Cardiac muscle cell (in vitro differentiated cells and primary cell): ENCODE results near the gene METTL27. TPM values are rescaled to one million over a fixed set of nuclear protein-coding genes. Genes with fewer than 3 reads are reported as not detected.
A peak's percentile ranks its signal among the peaks of the same experiment; 100 is the strongest.

Experiments
- DNase-seq, 2 donors: peaks; one replicate each; pipeline versions ENCODE4 v3.0.0 to v3.0.0-alpha.2; 2010 to 2017; ENCODE audit warnings: low read depth in 1 of 2, low spot score in 1 of 2
- H3K27ac ChIP-seq: fragments of 200-600 bp; sonication (generic); 2 replicates; pipeline ENCODE4 v1.5.1; 2016
- H3K27me3 ChIP-seq: fragments of 200-600 bp; sonication (generic); 2 replicates; pipeline ENCODE4 v1.6.0; 2016; ENCODE audit warnings: control low read depth
- H3K36me3 ChIP-seq: fragments of 200-600 bp; sonication (generic); 2 replicates; pipeline ENCODE4 v1.5.1; 2016; ENCODE audit warnings: control low read depth
- H3K4me1 ChIP-seq: fragments of 200-600 bp; sonication (generic); 2 replicates; pipeline ENCODE4 v1.8.1; 2017; ENCODE audit warnings: low read depth, mild to moderate bottlenecking, mixed run types
- H3K4me3 ChIP-seq: fragments of 200-600 bp; sonication (generic); 2 replicates; pipeline ENCODE4 v1.5.1; 2016; ENCODE audit warnings: mild to moderate bottlenecking
- H3K9me3 ChIP-seq: fragments of 200-600 bp; sonication (generic); 2 replicates; pipeline ENCODE4 v1.5.1; 2017; ENCODE audit warnings: low read depth, mild to moderate bottlenecking, control low read depth
- polyA plus RNA-seq: library from polyadenylated mRNA; unstranded; fragments of >200 nt; fragmentation: Nextera tagmentation; extraction: Ambion mirVana; gene quantifications from 2 replicates; pipeline ENCODE4 v1.2.1, GENCODE V29; 2016
- total RNA-seq: library from RNA; depleted of rRNA; stranded (reverse); fragments of >200 nt; gene quantifications from 2 replicates; pipeline ENCODE4 v1.2.3, GENCODE V29; 2016
- TF ChIP-seq, protein P1 (sequence below): IDR thresholded peaks from 2 replicates; pipeline ENCODE4 v1.5.1; 2012; ENCODE audit warnings: low read depth, mild to moderate bottlenecking, low read length

The METTL27 gene
- total and polyA plus RNA-seq, 2 experiments from 2014 or later, result 4.6 to 5.2 TPM

GRCh38 chr7:73812996-73813395 lies 29.3 kb downstream of the METTL27 start:
- H3K27me3 ChIP-seq, result no peaks in the 10 kb centered on the region
- H3K9me3 ChIP-seq, result no peaks in the 10 kb centered on the region
- DNase-seq, result no peak
- no peaks in the 10 kb centered on the region for H3K36me3 ChIP-seq
- TF ChIP-seq, protein P1, sequence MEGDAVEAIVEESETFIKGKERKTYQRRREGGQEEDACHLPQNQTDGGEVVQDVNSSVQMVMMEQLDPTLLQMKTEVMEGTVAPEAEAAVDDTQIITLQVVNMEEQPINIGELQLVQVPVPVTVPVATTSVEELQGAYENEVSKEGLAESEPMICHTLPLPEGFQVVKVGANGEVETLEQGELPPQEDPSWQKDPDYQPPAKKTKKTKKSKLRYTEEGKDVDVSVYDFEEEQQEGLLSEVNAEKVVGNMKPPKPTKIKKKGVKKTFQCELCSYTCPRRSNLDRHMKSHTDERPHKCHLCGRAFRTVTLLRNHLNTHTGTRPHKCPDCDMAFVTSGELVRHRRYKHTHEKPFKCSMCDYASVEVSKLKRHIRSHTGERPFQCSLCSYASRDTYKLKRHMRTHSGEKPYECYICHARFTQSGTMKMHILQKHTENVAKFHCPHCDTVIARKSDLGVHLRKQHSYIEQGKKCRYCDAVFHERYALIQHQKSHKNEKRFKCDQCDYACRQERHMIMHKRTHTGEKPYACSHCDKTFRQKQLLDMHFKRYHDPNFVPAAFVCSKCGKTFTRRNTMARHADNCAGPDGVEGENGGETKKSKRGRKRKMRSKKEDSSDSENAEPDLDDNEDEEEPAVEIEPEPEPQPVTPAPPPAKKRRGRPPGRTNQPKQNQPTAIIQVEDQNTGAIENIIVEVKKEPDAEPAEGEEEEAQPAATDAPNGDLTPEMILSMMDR, result no peak
- H3K4me1 ChIP-seq, result no peaks in the 10 kb centered on the region
- H3K4me3 ChIP-seq, result no peak overlapping the region
- no peak overlapping the region for H3K27ac ChIP-seq

GRCh38 chr7:73811760-73812168 lies 30.6 kb downstream of the METTL27 start:
- Histone ChIP-seq H3K27ac (no peak overlapping the region), H3K9me3 (no peaks in the 10 kb centered on the region), H3K4me1 (no peaks in the 10 kb centered on the region), H3K36me3 (no peaks in the 10 kb centered on the region), H3K4me3 (no peak overlapping the region), H3K27me3 (no peaks in the 10 kb centered on the region)
- TF ChIP-seq, protein P1, result peak; percentile 92
- DNase-seq, result peak; percentile 69 to 86

DNA sequence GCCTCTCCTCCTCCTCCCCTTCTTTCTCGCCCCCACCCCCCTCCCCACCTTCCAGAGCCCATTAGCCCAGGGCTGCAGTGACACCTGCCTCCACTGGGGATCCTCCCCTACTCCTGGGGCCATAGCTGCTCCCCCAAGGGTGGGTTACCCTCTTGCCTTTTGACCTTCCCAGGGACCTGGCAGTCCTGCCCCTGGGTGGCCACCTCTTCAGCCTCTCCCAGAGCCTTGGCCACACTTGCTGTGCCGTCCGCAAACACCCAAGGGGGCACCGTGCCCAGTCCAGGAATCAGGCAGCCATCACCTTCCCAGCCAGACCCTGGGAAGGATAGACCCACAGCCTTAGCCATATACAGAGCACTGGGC lies 31.3 kb downstream of the METTL27 start:
- H3K9me3 ChIP-seq, result no peaks in the 10 kb centered on the region
- no peaks in the 10 kb centered on the region for H3K36me3 ChIP-seq
- no peak for DNase-seq
- H3K27ac ChIP-seq, result no peak overlapping the region
- no peak overlapping the region for H3K4me3 ChIP-seq
- no peaks in the 10 kb centered on the region for H3K4me1 ChIP-seq
- no peaks in the 10 kb centered on the region for H3K27me3 ChIP-seq
- TF ChIP-seq, protein P1, result no peak

GRCh38 chr7:73809467-73809951 lies 32.8 kb downstream of the METTL27 start:
- H3K27me3 ChIP-seq, result no peaks in the 10 kb centered on the region
- no peak overlapping the region for H3K4me3 ChIP-seq
- no peaks in the 10 kb centered on the region for H3K36me3 ChIP-seq
- H3K9me3 ChIP-seq, result no peaks in the 10 kb centered on the region
- no peak for DNase-seq
- no peak overlapping the region for H3K27ac ChIP-seq
- TF ChIP-seq, protein P1, result no peak
- H3K4me1 ChIP-seq, result no peaks in the 10 kb centered on the region

- no peak overlapping the region for H3K4me3 ChIP-seq
- TF ChIP-seq, protein P1, result no peak
- no peak overlapping the region for H3K27ac ChIP-seq
- H3K36me3 ChIP-seq, result no peaks in the 10 kb centered on the region
- DNase-seq, result no peak
- no peaks in the 10 kb centered on the region for H3K4me1 ChIP-seq
- H3K9me3 ChIP-seq, result no peaks in the 10 kb centered on the region
- no peaks in the 10 kb centered on the region for H3K27me3 ChIP-seq
Observed at GRCh38 chr7:73802459-73802858, 39.9 kb downstream of the METTL27 start.

DNA sequence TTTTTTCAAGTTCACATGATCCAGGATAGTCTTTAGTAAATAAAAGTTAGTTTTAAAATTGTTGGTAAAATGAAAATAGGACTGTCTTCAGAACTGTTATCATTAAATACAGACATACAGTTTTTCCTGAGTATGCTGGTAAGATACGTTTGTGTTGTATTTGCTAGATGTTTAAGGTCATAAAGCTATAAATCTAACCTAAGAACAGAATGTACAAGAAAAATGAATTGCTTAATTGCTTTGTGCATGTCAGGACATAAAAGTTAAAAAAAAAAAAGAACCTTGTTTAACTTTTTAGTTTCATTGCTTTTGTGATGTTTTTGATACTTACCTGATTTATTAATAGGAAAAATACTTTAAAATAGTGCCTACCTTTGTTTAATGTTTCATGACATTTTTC lies 40.7 kb downstream of the METTL27 start:
- no peak overlapping the region for H3K4me3 ChIP-seq
- H3K27ac ChIP-seq, result no peak overlapping the region
- no peaks in the 10 kb centered on the region for H3K4me1 ChIP-seq
- no peaks in the 10 kb centered on the region for H3K27me3 ChIP-seq
- TF ChIP-seq, protein P1, result no peak
- H3K9me3 ChIP-seq, result no peaks in the 10 kb centered on the region
- H3K36me3 ChIP-seq, result no peaks in the 10 kb centered on the region
- no peak for DNase-seq
